Spleen (tissue), 11 donors: ENCODE data around the gene PTHLH. TPM values are rescaled to one million over a fixed set of nuclear protein-coding genes. Genes with fewer than 3 reads are reported as not detected.

Experiments used
- DNase-seq: peaks from one replicate; pipeline ENCODE4 v3.0.0-alpha.2; 2020
- H3K27ac ChIP-seq, 8 donors: fragments of 200-600 bp; sonication (generic) in 7 of 8; 1 replicate in 4 of 8; 2 replicates in 4 of 8; pipeline versions ENCODE4 v1.5.0 to v1.8.0; 2016 to 2021; ENCODE audit warnings: inconsistent platforms in 4 of 8, mild to moderate bottlenecking in 4 of 8, moderate library complexity in 1 of 8
- H3K27me3 ChIP-seq, 7 donors: fragments of 200-600 bp; sonication (generic) in 6 of 7; replicated peaks in 1 of 7; 1 replicate in 4 of 7; 2 replicates in 3 of 7; pipeline versions ENCODE4 v1.5.0 to v1.8.0; 2016 to 2021; ENCODE audit warnings: inconsistent platforms in 3 of 7, mild to moderate bottlenecking in 1 of 7
- H3K36me3 ChIP-seq, 6 donors: fragments of 200-600 bp; sonication (generic) in 5 of 6; 1 replicate in 4 of 6; 2 replicates in 2 of 6; pipeline versions ENCODE4 v1.5.0 to v1.8.0; 2016 to 2021; ENCODE audit warnings: inconsistent platforms in 2 of 6
- H3K4me1 ChIP-seq, 6 donors: fragments of 200-600 bp; sonication (generic) in 5 of 6; 1 replicate in 3 of 6; 2 replicates in 3 of 6; pipeline versions ENCODE4 v1.5.0 to v1.8.0; 2016 to 2021; ENCODE audit warnings: inconsistent platforms in 3 of 6
- H3K4me3 ChIP-seq, 8 donors: fragments of 200-600 bp; sonication (generic) in 7 of 8; 1 replicate in 4 of 8; 2 replicates in 4 of 8; pipeline versions ENCODE4 v1.5.0 to v1.8.0; 2016 to 2021; ENCODE audit warnings: inconsistent platforms in 4 of 8, mild to moderate bottlenecking in 4 of 8, moderate library complexity in 2 of 8
- H3K9me3 ChIP-seq, 8 donors: fragments of 200-600 bp; sonication (generic) in 7 of 8; 1 replicate in 4 of 8; 2 replicates in 4 of 8; pipeline versions ENCODE4 v1.5.0 to v1.8.0; 2016 to 2021; ENCODE audit warnings: inconsistent platforms in 4 of 8
- CTCF ChIP-seq, 11 experiments: fragments of 200-600 bp in 7 of 11; fragments of 450-650 bp in 4 of 11; sonication (generic) in 4 of 11; IDR thresholded peaks in 8 of 11; conservative IDR thresholded peaks in 3 of 11; 1 replicate in 7 of 11; 2 replicates in 4 of 11; pipeline versions ENCODE4 v1.4.0 to v1.8.0; 2016 to 2021; ENCODE audit warnings: antibody characterized with exemption in 11 of 11, inconsistent platforms in 4 of 11, mild to moderate bottlenecking in 1 of 11
- POLR2A ChIP-seq, 3 donors: fragments of 450-650 bp; IDR thresholded peaks; one replicate each; pipeline ENCODE4 v1.5.1; 2017; ENCODE audit warnings: antibody characterized with exemption in 3 of 3, mild to moderate bottlenecking in 1 of 3
- POLR2AphosphoS5 ChIP-seq, 3 donors: sonication (generic); formaldehyde crosslinking; IDR thresholded peaks; one replicate each; pipeline ENCODE4 v1.5.1; 2017; ENCODE audit warnings: antibody characterized with exemption in 3 of 3
- WGBS, 5 donors: extraction: QIAGEN DNeasy Blood & Tissue Kit in 3 of 5; methylation state at CpG; one replicate each; pipeline versions ENCODE4 v1.1.5 to v1.1.7; 2013 to 2018; 5-methylcytosine and 5-hydroxymethylcytosine counted together
- intact Hi-C: fragments of 100-400 bp; cut with DNase I; formaldehyde crosslinking; loops from one replicate; pipeline ENCODE4 v1.15.0; 2023; ENCODE audit warnings: low total_unique reads
- polyA plus RNA-seq, 3 donors: library from polyadenylated mRNA; stranded (reverse); fragments of 200-250 nt; gene quantifications; one replicate each; pipeline ENCODE4 v1.2.1, GENCODE V29; 2013
- total RNA-seq, 7 donors: library from RNA; depleted of rRNA in 3 of 7; stranded (reverse); fragments of >200 nt in 3 of 7; fragmentation: NEBNext Ultra II Directional in 4 of 7; extraction: Animal tissue kit (Norgen Biotek cat#: 25700) in 4 of 7; gene quantifications; one replicate each; pipeline versions ENCODE4 v1.1.0 to v1.2.1, GENCODE V29; 2016 to 2021
- donor health status: healthy with polysubstance abuse.
- donor health status: DM: no; HTN: no; CAD: no; lungs with moderate emphysema.
- donor health status: DM: no; HTN: no; CAD: no.
- donor health status: Bipolar disorder and iron deficiency.
- donor health status: healthy.
- donor health status: DM: no; HTN: no; CAD: no.
- donor health status: DM: yes; HTN: yes; CAD: no.

Gene PTHLH
- total and polyA plus RNA-seq, 10 donors = 0.30 to 3.2 (median 1.8) TPM; not detected in 1

- H3K4me1 ChIP-seq = no peaks in the 10 kb centered on the region
- TF ChIP-seq POLR2A (IDR thresholded peaks at IDR 0.05) (no peak), CTCF (IDR thresholded peaks at IDR 0.05 in 8 of 11, conservative IDR thresholded peaks at IDR 0.05 in 3 of 11) (no peak), POLR2AphosphoS5 (IDR thresholded peaks at IDR 0.05) (no peak)
- intact Hi-C loops = no loop called here
- no peak overlapping the region for H3K27ac ChIP-seq
- no peaks in the 10 kb centered on the region for H3K9me3 ChIP-seq
- no peaks in the 10 kb centered on the region for H3K27me3 ChIP-seq
- no peaks in the 10 kb centered on the region for H3K36me3 ChIP-seq
- no peak overlapping the region for H3K4me3 ChIP-seq
- WGBS, 5 donors = 85 to 94% (median 91%) methylated on average over 3 of the region's 3 CpGs
- no peak for DNase-seq
Observed at GRCh38 chr12:27996761-27997160, 24.2 kb upstream of the PTHLH start.

DNA sequence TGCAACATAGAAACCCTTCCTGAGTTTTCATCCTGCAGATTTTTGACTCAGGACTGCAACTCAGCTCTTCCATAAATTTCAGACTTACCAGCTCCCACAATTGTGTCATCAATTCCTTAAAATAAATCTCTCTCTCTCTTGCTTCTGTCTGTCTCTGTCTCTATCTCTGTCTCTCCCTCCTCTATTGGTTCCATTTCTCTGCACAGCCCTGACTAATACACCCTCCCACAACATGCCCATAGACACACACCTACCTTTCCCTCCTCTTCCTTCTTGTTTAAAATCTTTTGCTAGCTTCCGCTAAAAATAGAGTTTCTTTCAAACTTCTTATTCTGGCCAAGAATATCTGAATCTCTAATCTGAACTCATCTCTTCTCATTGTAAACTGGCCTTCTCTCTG lies 22.9 kb upstream of the PTHLH start:
- DNase-seq = no peak
- Histone ChIP-seq H3K36me3 (no peaks in the 10 kb centered on the region), H3K4me1 (no peaks in the 10 kb centered on the region), H3K27me3 (no peaks in the 10 kb centered on the region), H3K4me3 (no peak overlapping the region), H3K9me3 (peaks cover 0 to 12% (median 3%) of the 10 kb centered on the region in 8 donors), H3K27ac (no peak overlapping the region)
- 93 to 100% (median 94%) methylated on average over 1 of the region's 1 CpG for WGBS, 5 donors
- TF ChIP-seq POLR2A (IDR thresholded peaks at IDR 0.05) (no peak), CTCF (IDR thresholded peaks at IDR 0.05 in 8 of 11, conservative IDR thresholded peaks at IDR 0.05 in 3 of 11) (no peak), POLR2AphosphoS5 (IDR thresholded peaks at IDR 0.05) (no peak)
- intact Hi-C loops = no loop called here

GRCh38 chr12:27988594-27989233 lies 16.2 kb upstream of the PTHLH start:
- peaks cover 0 to 15% (median 3%) of the 10 kb centered on the region in 8 donors for H3K9me3 ChIP-seq
- no peak overlapping the region for H3K4me3 ChIP-seq
- no peak overlapping the region for H3K27ac ChIP-seq
- TF ChIP-seq CTCF (IDR thresholded peaks at IDR 0.05 in 8 of 11, conservative IDR thresholded peaks at IDR 0.05 in 3 of 11) (no peak), POLR2A (IDR thresholded peaks at IDR 0.05) (no peak)
- no peak for DNase-seq
- H3K27me3 ChIP-seq = no peaks in the 10 kb centered on the region
- intact Hi-C loops = no loop called here
- no peaks in the 10 kb centered on the region for H3K4me1 ChIP-seq
- no peaks in the 10 kb centered on the region for H3K36me3 ChIP-seq
- WGBS, 5 donors = 75 to 93% (median 88%) methylated on average over 2 of the region's 2 CpGs

GRCh38 chr12:27987331-27987730 lies 14.8 kb upstream of the PTHLH start:
- intact Hi-C loops = no loop called here
- 65 to 72% (median 67%) methylated on average over 5 of the region's 5 CpGs for WGBS, 5 donors
- H3K4me3 ChIP-seq = no peak overlapping the region
- TF ChIP-seq CTCF (IDR thresholded peaks at IDR 0.05 in 8 of 11, conservative IDR thresholded peaks at IDR 0.05 in 3 of 11) (no peak), POLR2AphosphoS5 (IDR thresholded peaks at IDR 0.05) (no peak), POLR2A (IDR thresholded peaks at IDR 0.05) (no peak)
- no peak for DNase-seq
- H3K4me1 ChIP-seq = no peaks in the 10 kb centered on the region
- H3K36me3 ChIP-seq = no peaks in the 10 kb centered on the region
- H3K27ac ChIP-seq = no peak overlapping the region
- peaks cover 0 to 8% (median 0%) of the 10 kb centered on the region in 7 donors for H3K27me3 ChIP-seq
- peaks cover 0 to 15% (median 3%) of the 10 kb centered on the region in 8 donors for H3K9me3 ChIP-seq
